HEK293T (cell line): ENCODE measurements around the gene C1orf167.

Experiments used
- CTCF ChIA-PET: fragments of 350-600 bp; formaldehyde crosslinking; extraction: SDS; loops from one replicate; lab custom pipeline; 2021; ENCODE audit warnings: antibody characterized with exemption, inconsistent platforms; lab: Yijun Ruan, JAX
- POLR2A ChIA-PET: fragments of 350-600 bp; formaldehyde crosslinking; extraction: SDS; loops from one replicate; lab custom pipeline; 2020; ENCODE audit warnings: antibody characterized with exemption, inconsistent platforms; lab: Yijun Ruan, JAX
- DNase-seq: peaks from one replicate; pipeline ENCODE4 v3.0.0; 2012; ENCODE audit warnings: mixed read lengths; ENCODE audit errors: extremely low spot score
- ARNT ChIP-seq: fragments of 450-650 bp; IDR thresholded peaks from 2 replicates; pipeline ENCODE4 v1.6.1; 2017; ENCODE audit warnings: mild to moderate bottlenecking
- BHLHE40 ChIP-seq: fragments of 450-650 bp; IDR thresholded peaks from 2 replicates; pipeline ENCODE4 v1.6.1; 2016; ENCODE audit warnings: mild to moderate bottlenecking, moderate library complexity, borderline replicate concordance
- CTBP1 ChIP-seq: fragments of 450-650 bp; IDR thresholded peaks from 2 replicates; pipeline ENCODE4 v1.6.1; 2016; ENCODE audit warnings: borderline replicate concordance
- ELF4 ChIP-seq: fragments of 450-650 bp; IDR thresholded peaks from 2 replicates; pipeline ENCODE4 v1.6.1; 2017; ENCODE audit warnings: antibody characterized with exemption
- FOXA1 ChIP-seq: fragments of 450-650 bp; IDR thresholded peaks from 2 replicates; pipeline ENCODE4 v1.6.1; 2016; ENCODE audit warnings: mild to moderate bottlenecking
- FOXK2 ChIP-seq: fragments of 450-650 bp; IDR thresholded peaks from 2 replicates; pipeline ENCODE4 v1.6.1; 2016; ENCODE audit warnings: mild to moderate bottlenecking
- FOXM1 ChIP-seq: fragments of 450-650 bp; IDR thresholded peaks from 2 replicates; pipeline ENCODE4 v1.6.1; 2017; ENCODE audit warnings: mild to moderate bottlenecking, borderline replicate concordance
- HDGF ChIP-seq: fragments of 450-650 bp; IDR thresholded peaks from 2 replicates; pipeline ENCODE4 v1.6.1; 2017; ENCODE audit warnings: antibody characterized with exemption, borderline replicate concordance
- L3MBTL2 ChIP-seq: fragments of 450-650 bp; conservative IDR thresholded peaks from 2 replicates; pipeline ENCODE4 v1.6.1; 2016; ENCODE audit warnings: mild to moderate bottlenecking
- LEF1 ChIP-seq: fragments of 450-650 bp; IDR thresholded peaks from 2 replicates; pipeline ENCODE4 v1.6.1; 2017; ENCODE audit warnings: mild to moderate bottlenecking, borderline replicate concordance
- NFRKB ChIP-seq: fragments of 450-650 bp; IDR thresholded peaks from 2 replicates; pipeline ENCODE4 v1.6.1; 2016; ENCODE audit warnings: mild to moderate bottlenecking, moderate library complexity
- SP1 ChIP-seq: fragments of 450-650 bp; IDR thresholded peaks from 2 replicates; pipeline ENCODE4 v1.6.1; 2017
- SUZ12 ChIP-seq: fragments of 450-650 bp; IDR thresholded peaks from 2 replicates; pipeline ENCODE4 v1.6.1; 2016; ENCODE audit warnings: mild to moderate bottlenecking
- TARDBP ChIP-seq: fragments of 450-650 bp; IDR thresholded peaks from 2 replicates; pipeline ENCODE4 v1.6.1; 2016
- ZNF384 ChIP-seq: fragments of 450-650 bp; IDR thresholded peaks from 2 replicates; pipeline ENCODE4 v1.6.1; 2016
- TF ChIP-seq, protein P1 (sequence below): fragments of 450-650 bp; IDR thresholded peaks from 2 replicates; pipeline ENCODE4 v1.6.1; 2016

C1orf167 gene

GRCh38 chr1:11735854-11736745 is 25.9 kb upstream of the C1orf167 start, which contains the start of gene AGTRAP:
TSS of gene AGTRAP (plus strand) at chr1:11736136. CDS start at chr1:11736209, 73 bp downstream.
- DNase-seq = peak; percentile 96
- peak; percentile 55 for TF ChIP-seq L3MBTL2
- TF ChIP-seq ELF4 = 0 out of 2 replicates have a peak, but pooled peaks have one; percentile 8
- TF ChIP-seq NFRKB = no peak
- ChIA-PET POLR2A (interaction anchor here (0.7 to 2.0 kb wide), 7 partner anchors 10 to 173 kb away, joined by 3 to 13 read pairs (median 3); no protein-coding TSS in a partner anchor), CTCF (no interaction called here)

DNA sequence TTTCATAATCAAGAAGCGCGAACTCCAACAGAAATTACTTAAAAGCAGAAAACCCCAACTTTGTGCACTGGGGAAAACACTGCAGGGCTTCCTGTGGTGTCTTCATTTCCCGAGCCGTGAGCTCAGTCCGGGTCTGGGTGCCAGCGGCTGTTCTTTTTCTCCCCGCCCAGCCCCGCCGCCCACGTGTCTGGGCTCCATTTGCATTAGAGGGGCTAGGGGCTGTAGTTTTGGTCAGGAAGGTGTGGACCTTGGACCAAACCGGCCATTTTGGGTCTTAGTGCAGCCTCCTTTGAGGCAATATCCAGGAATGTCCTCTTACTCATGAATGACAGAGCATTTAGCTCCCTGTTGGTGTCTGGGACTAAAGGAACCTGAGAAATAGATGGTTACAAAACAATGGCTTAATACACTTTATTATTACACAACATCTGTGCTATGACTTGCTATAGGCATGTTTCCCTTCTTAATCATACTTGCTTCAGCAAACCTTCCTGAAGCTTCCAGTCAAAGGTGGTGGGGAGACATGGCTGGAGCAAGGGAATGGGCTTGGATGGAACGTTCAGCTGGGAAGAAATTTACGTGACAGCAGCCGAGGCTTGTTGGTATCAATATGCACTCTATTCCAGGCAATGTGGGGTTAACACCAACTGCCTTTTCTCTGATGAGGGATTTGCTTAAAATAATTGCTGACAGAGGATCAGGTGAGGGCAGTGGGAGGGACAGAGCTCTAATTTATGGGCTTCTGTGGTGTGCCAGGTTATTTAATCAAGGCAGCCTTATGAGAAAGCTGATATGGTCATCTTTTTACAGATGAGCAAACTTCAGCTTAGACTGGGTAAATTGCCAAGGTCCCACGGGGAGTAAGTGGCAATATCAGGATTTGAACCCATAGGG is 25.0 kb upstream of the C1orf167 start:
- POLR2A ChIA-PET = interaction anchor here (0.6 to 2.0 kb wide), 7 partner anchors 12 to 474 kb away, joined by 3 to 13 read pairs (median 3); partner anchors contain the start of gene MTOR
- CTCF ChIA-PET = interaction anchor here (0.5 to 0.9 kb wide), 2 partner anchors 26 to 31 kb away, joined by 4 read pairs; no protein-coding TSS in a partner anchor
- TF ChIP-seq SUZ12 = no peak
- no peak for TF ChIP-seq ELF4
- TF ChIP-seq SP1 = no peak
- no peak for TF ChIP-seq CTBP1
- TF ChIP-seq TARDBP = no peak
- TF ChIP-seq, protein P1, sequence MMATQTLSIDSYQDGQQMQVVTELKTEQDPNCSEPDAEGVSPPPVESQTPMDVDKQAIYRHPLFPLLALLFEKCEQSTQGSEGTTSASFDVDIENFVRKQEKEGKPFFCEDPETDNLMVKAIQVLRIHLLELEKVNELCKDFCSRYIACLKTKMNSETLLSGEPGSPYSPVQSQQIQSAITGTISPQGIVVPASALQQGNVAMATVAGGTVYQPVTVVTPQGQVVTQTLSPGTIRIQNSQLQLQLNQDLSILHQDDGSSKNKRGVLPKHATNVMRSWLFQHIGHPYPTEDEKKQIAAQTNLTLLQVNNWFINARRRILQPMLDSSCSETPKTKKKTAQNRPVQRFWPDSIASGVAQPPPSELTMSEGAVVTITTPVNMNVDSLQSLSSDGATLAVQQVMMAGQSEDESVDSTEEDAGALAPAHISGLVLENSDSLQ = peak; percentile 47
- TF ChIP-seq FOXK2 = no peak
- no peak for TF ChIP-seq FOXM1
- TF ChIP-seq ZNF384 = no peak
- no peak for TF ChIP-seq BHLHE40
- TF ChIP-seq L3MBTL2 = peak; percentile 54
- no peak for TF ChIP-seq FOXA1
- no peak for TF ChIP-seq LEF1
- 0 out of 2 replicates have a peak, but pooled peaks have one; percentile 21 for TF ChIP-seq NFRKB
- TF ChIP-seq ARNT = no peak
- TF ChIP-seq HDGF = no peak
- peak; percentile 34 for DNase-seq

- CTCF ChIA-PET = no interaction called here
- DNase-seq = no peak
- POLR2A ChIA-PET = no interaction called here
- TF ChIP-seq FOXA1 = no peak
- TF ChIP-seq FOXK2 = no peak
- TF ChIP-seq FOXM1 = no peak
- no peak for TF ChIP-seq CTBP1
- no peak for TF ChIP-seq ARNT
- TF ChIP-seq ZNF384 = no peak
- no peak for TF ChIP-seq ELF4
- no peak for TF ChIP-seq HDGF
- TF ChIP-seq, protein P1 = no peak
- no peak for TF ChIP-seq SUZ12
- no peak for TF ChIP-seq SP1
- no peak for TF ChIP-seq TARDBP
- TF ChIP-seq L3MBTL2 = no peak
- no peak for TF ChIP-seq BHLHE40
- TF ChIP-seq LEF1 = no peak
- no peak for TF ChIP-seq NFRKB
Observed at GRCh38 chr1:11738096-11738495, 23.9 kb upstream of the C1orf167 start.

GRCh38 chr1:11738783-11739182 is 23.2 kb upstream of the C1orf167 start:
- TF ChIP-seq CTBP1 (no peak), L3MBTL2 (no peak), TARDBP (no peak), LEF1 (no peak), FOXA1 (no peak), ZNF384 (no peak), NFRKB (no peak), FOXK2 (no peak), BHLHE40 (no peak), FOXM1 (no peak), ELF4 (no peak), ARNT (no peak)
- DNase-seq = no peak
- ChIA-PET CTCF (no interaction called here), POLR2A (no interaction called here)

- no peak for TF ChIP-seq FOXM1
- TF ChIP-seq FOXA1 = no peak
- no peak for TF ChIP-seq ZNF384
- TF ChIP-seq HDGF = no peak
- TF ChIP-seq, protein P1 = no peak
- TF ChIP-seq ARNT = no peak
- DNase-seq = no peak
- ChIA-PET POLR2A (no interaction called here), CTCF (no interaction called here)
Observed at GRCh38 chr1:11740258-11741192, 21.5 kb upstream of the C1orf167 start.
